ENCODE data around the gene TFF3.

The TFF3 gene

GRCh38 chr21:42320791-42321190 lies 5.6 kb upstream of the TFF3 start:
- no peak for DNase-seq (ENCODE audit: low spot score)

- DNase-seq (ENCODE audit: low spot score), result no peak
Observed at GRCh38 chr21:42319851-42320572, 4.8 kb upstream of the TFF3 start.

- no peak for DNase-seq (ENCODE audit: low spot score)
Observed at GRCh38 chr21:42319376-42319775, 4.2 kb upstream of the TFF3 start.

- DNase-seq (ENCODE audit: low spot score), result no peak
Observed at GRCh38 chr21:42317826-42318746, 2.9 kb upstream of the TFF3 start.

GRCh38 chr21:42317341-42317741 lies 2.1 kb upstream of the TFF3 start:
- no peak for DNase-seq (ENCODE audit: low spot score)

GRCh38 chr21:42316891-42317290 lies 1.7 kb upstream of the TFF3 start:
- DNase-seq (ENCODE audit: low spot score), result no peak

- no peak for DNase-seq (ENCODE audit: low spot score)
Observed at GRCh38 chr21:42314616-42315295, 453 bp downstream of the TFF3 start.

GRCh38 chr21:42313501-42313969 lies 1.7 kb downstream of the TFF3 start:
- DNase-seq (ENCODE audit: low spot score), result no peak

GRCh38 chr21:42312626-42313104 lies 2.5 kb downstream of the TFF3 start:
- no peak for DNase-seq (ENCODE audit: low spot score)

GRCh38 chr21:42311816-42312625 lies 3.2 kb downstream of the TFF3 start:
- no peak for DNase-seq (ENCODE audit: low spot score)

GRCh38 chr21:42311160-42311559 lies 4.0 kb downstream of the TFF3 start:
- DNase-seq (ENCODE audit: low spot score), result no peak

- DNase-seq (ENCODE audit: low spot score), result no peak
Observed at GRCh38 chr21:42310411-42311001, 4.7 kb downstream of the TFF3 start.

GRCh38 chr21:42309753-42310213 lies 5.4 kb downstream of the TFF3 start:
- DNase-seq (ENCODE audit: low spot score), result peak; percentile 60

GRCh38 chr21:42308914-42309752 lies 6.1 kb downstream of the TFF3 start:
- DNase-seq (ENCODE audit: low spot score), result no peak

- no peak for DNase-seq (ENCODE audit: low spot score)
Observed at GRCh38 chr21:42308161-42308913, 6.9 kb downstream of the TFF3 start.

- DNase-seq (ENCODE audit: low spot score), result no peak
Observed at GRCh38 chr21:42307106-42307505, 8.1 kb downstream of the TFF3 start.

GRCh38 chr21:42306366-42307035 lies 8.7 kb downstream of the TFF3 start:
- no peak for DNase-seq (ENCODE audit: low spot score)

GRCh38 chr21:42305707-42306147 lies 9.5 kb downstream of the TFF3 start:
- no peak for DNase-seq (ENCODE audit: low spot score)

Measured in activated CD4-positive, alpha-beta T cell treated with anti-CD3 and anti-CD28 coated beads, Interleukin-2, Interleukin-4, amounts not matched to agents 100 ng/mL and 50 ng/mL, durations not matched to agents 16 hours and 8 hours (primary cell).